Mucosa of rectum (tissue), 2 donors: ENCODE measurements around the gene YPEL3.

Source experiments
- H3K27ac ChIP-seq, 2 donors: one replicate each; pipeline ENCODE4 v1.7.0; 2013; ENCODE audit warnings: inconsistent platforms in 2 of 2, low read depth in 2 of 2, low read length in 2 of 2
- H3K27me3 ChIP-seq, 2 donors: one replicate each; pipeline ENCODE4 v1.7.0; 2013; ENCODE audit warnings: low read length in 2 of 2; ENCODE audit not compliant: control insufficient read depth in 2 of 2, insufficient read depth in 2 of 2
- H3K36me3 ChIP-seq, 2 donors: one replicate each; pipeline ENCODE4 v1.7.0; 2013; ENCODE audit warnings: low read length in 2 of 2; ENCODE audit not compliant: control insufficient read depth in 2 of 2, insufficient read depth in 2 of 2
- H3K4me1 ChIP-seq, 2 donors: one replicate each; pipeline ENCODE4 v1.7.0; 2013; ENCODE audit warnings: low read length in 2 of 2, mild to moderate bottlenecking in 1 of 2; ENCODE audit not compliant: control insufficient read depth in 2 of 2, insufficient read depth in 2 of 2
- H3K4me3 ChIP-seq, 2 donors: one replicate each; pipeline ENCODE4 v1.7.0; 2013; ENCODE audit warnings: low read length in 2 of 2
- H3K9ac ChIP-seq, 2 donors: one replicate each; pipeline ENCODE4 v1.7.0; 2013; ENCODE audit warnings: low read length in 2 of 2, low read depth in 1 of 2, mild to moderate bottlenecking in 1 of 2
- H3K9me3 ChIP-seq, 2 donors: one replicate each; pipeline ENCODE4 v1.7.0; 2013; ENCODE audit warnings: low read length in 2 of 2; ENCODE audit not compliant: control insufficient read depth in 2 of 2
- donor health status: healthy.
- donor health status: Normal muscosa, but diverticular disease.

YPEL3 gene

GRCh38 chr16:30070490-30070889, 25.5 kb downstream of the YPEL3 start:
- peaks cover 23 to 36% of the 10 kb centered on the region in 2 donors for H3K4me1 ChIP-seq
- no peaks in the 10 kb centered on the region for H3K27me3 ChIP-seq
- no peak overlapping the region for H3K27ac ChIP-seq
- H3K4me3 ChIP-seq: no peak overlapping the region
- H3K36me3 ChIP-seq: peaks cover 48 to 50% of the 10 kb centered on the region in 2 donors
- no peak overlapping the region for H3K9ac ChIP-seq
- H3K9me3 ChIP-seq: no peaks in the 10 kb centered on the region

GRCh38 chr16:30069611-30070462, 26.2 kb downstream of the YPEL3 start:
- Histone ChIP-seq H3K9ac (no peak overlapping the region), H3K9me3 (no peaks in the 10 kb centered on the region), H3K27me3 (no peaks in the 10 kb centered on the region), H3K4me3 (no peak overlapping the region), H3K36me3 (peaks cover 48 to 50% of the 10 kb centered on the region in 2 donors), H3K4me1 (peaks cover 23 to 36% of the 10 kb centered on the region in 2 donors), H3K27ac (no peak overlapping the region)

- no peaks in the 10 kb centered on the region for H3K27me3 ChIP-seq
- H3K27ac ChIP-seq: peak overlapping the region in 1 of 2 donors; percentile 63
- H3K36me3 ChIP-seq: peaks cover 48 to 50% of the 10 kb centered on the region in 2 donors
- peaks cover 28 to 40% of the 10 kb centered on the region in 2 donors for H3K4me1 ChIP-seq
- no peaks in the 10 kb centered on the region for H3K9me3 ChIP-seq
- peak overlapping the region in 1 of 2 donors; percentile 56 for H3K9ac ChIP-seq
- no peak overlapping the region for H3K4me3 ChIP-seq
These were observed 27.0 kb downstream of the YPEL3 start for GRCh38 chr16:30068750-30069610.

- Histone ChIP-seq H3K4me3 (no peak overlapping the region), H3K27me3 (no peaks in the 10 kb centered on the region), H3K9me3 (no peaks in the 10 kb centered on the region), H3K27ac (peak overlapping the region in 1 of 2 donors; percentile 63), H3K4me1 (peaks cover 35 to 46% of the 10 kb centered on the region in 2 donors), H3K9ac (peak overlapping the region in 1 of 2 donors; percentile 56), H3K36me3 (peaks cover 48 to 50% of the 10 kb centered on the region in 2 donors)
These were observed 27.7 kb downstream of the YPEL3 start for GRCh38 chr16:30068333-30068732.

- H3K4me3 ChIP-seq: peak overlapping the region; percentile 93 to 100
- peak overlapping the region; percentile 98 to 100 for H3K9ac ChIP-seq
- H3K36me3 ChIP-seq: peaks cover 48 to 50% of the 10 kb centered on the region in 2 donors
- H3K4me1 ChIP-seq: peaks cover 37 to 48% of the 10 kb centered on the region in 2 donors
- H3K27ac ChIP-seq: peak overlapping the region; percentile 30 to 99
- H3K9me3 ChIP-seq: no peaks in the 10 kb centered on the region
- H3K27me3 ChIP-seq: no peaks in the 10 kb centered on the region
These were observed 28.5 kb downstream of the YPEL3 start for GRCh38 chr16:30067584-30067916.

- Histone ChIP-seq H3K9me3 (no peaks in the 10 kb centered on the region), H3K4me3 (peak overlapping the region; percentile 93 to 100), H3K4me1 (peaks cover 37 to 48% of the 10 kb centered on the region in 2 donors), H3K9ac (peak overlapping the region; percentile 98 to 100), H3K27me3 (no peaks in the 10 kb centered on the region), H3K36me3 (peaks cover 43 to 46% of the 10 kb centered on the region in 2 donors), H3K27ac (peak overlapping the region; percentile 94 to 99)
These were observed 29.0 kb downstream of the YPEL3 start for GRCh38 chr16:30066761-30067583.

GRCh38 chr16:30065943-30066760, 29.9 kb downstream of the YPEL3 start:
- H3K36me3 ChIP-seq: peaks cover 37 to 40% of the 10 kb centered on the region in 2 donors
- H3K4me3 ChIP-seq: peak overlapping the region; percentile 93 to 100
- H3K27me3 ChIP-seq: no peaks in the 10 kb centered on the region
- peaks cover 37 to 48% of the 10 kb centered on the region in 2 donors for H3K4me1 ChIP-seq
- H3K27ac ChIP-seq: peak overlapping the region; percentile 94 to 99
- no peaks in the 10 kb centered on the region for H3K9me3 ChIP-seq
- peak overlapping the region; percentile 98 to 100 for H3K9ac ChIP-seq

GRCh38 chr16:30065102-30065942, 30.7 kb downstream of the YPEL3 start, which contains the start of gene ALDOA:
Gene ALDOA (plus strand): TSS chr16:30065760. CDS start chr16:30066898, 1,138 bp downstream.
- Histone ChIP-seq H3K9ac (peak within 1 kb of the TSS; percentile 98 to 100), H3K27ac (peak within 1 kb of the TSS; percentile 94 to 99), H3K4me1 (peaks cover 37 to 48% of the 10 kb centered on the region in 2 donors), H3K9me3 (no peaks in the 10 kb centered on the region), H3K4me3 (peak within 1 kb of the TSS; percentile 93 to 100), H3K36me3 (peaks cover 30 to 31% of the 10 kb centered on the region in 2 donors), H3K27me3 (no peaks in the 10 kb centered on the region)
